ENCODE results near the gene KLHL24.

DNA sequence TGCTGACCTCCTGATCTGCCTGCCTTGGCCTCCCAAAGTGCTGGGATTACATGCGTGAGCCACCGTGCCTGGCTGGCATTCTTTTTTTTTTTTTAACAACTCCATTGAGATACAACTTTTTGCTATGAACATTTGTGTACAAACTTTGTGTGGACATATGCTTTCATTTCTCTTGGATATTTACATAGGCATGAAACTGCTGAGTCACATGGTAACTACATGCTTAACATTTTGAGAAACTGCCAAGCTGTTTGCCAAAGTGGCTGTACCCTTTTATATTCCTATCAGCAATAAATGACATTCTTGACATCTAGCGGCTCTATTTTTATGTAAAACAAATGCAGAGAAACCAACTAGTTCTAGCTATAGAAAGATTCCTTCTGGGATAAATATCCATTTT, 53.5 kb downstream of the KLHL24 start:
- TF ChIP-seq CTCF (IDR thresholded peaks at IDR 0.05): no peak
- no peak for TF ChIP-seq POLR2A (IDR thresholded peaks at IDR 0.05)
